Pancreas (tissue), 10 donors: ENCODE data around the gene IFNL2. TPM values are rescaled to one million over a fixed set of nuclear protein-coding genes. Genes with fewer than 3 reads are reported as not detected.

Experiments
- ATAC-seq, 4 donors: fragments of 200-7000 bp; cut with Tn5 transposase; one replicate each; pipeline versions ENCODE4 v1.8.0 to v1.9.1; 2020; ENCODE audit warnings: mild to moderate bottlenecking in 4 of 4, moderate library complexity in 4 of 4
- DNase-seq, 6 donors: peaks; one replicate each; pipeline ENCODE4 v3.0.0-alpha.2; 2020
- FAIRE-seq: peaks from 2 replicates; lab custom pipeline; 2012; peaks lifted over from hg19 to GRCh38; lab: Jason Lieb, UNC
- H3K27ac ChIP-seq, 4 donors: fragments of 200-600 bp; sonication (generic); 1 replicate in 3 of 4; 2 replicates in 1 of 4; pipeline versions ENCODE4 v1.5.0 to v1.8.0; 2020
- H3K27me3 ChIP-seq, 4 donors: fragments of 200-600 bp; one replicate each; pipeline ENCODE4 v1.8.0; 2021
- H3K36me3 ChIP-seq, 3 donors: fragments of 200-600 bp; sonication (generic) in 1 of 3; one replicate each; pipeline versions ENCODE4 v1.5.0 to v1.8.0; 2020 to 2021
- H3K4me1 ChIP-seq, 3 donors: fragments of 200-600 bp; one replicate each; pipeline ENCODE4 v1.8.0; 2021
- H3K4me3 ChIP-seq, 4 donors: fragments of 200-600 bp; sonication (generic) in 2 of 4; one replicate each; pipeline versions ENCODE4 v1.5.0 to v1.8.0; 2020 to 2021
- H3K9me3 ChIP-seq, 4 donors: fragments of 200-600 bp; one replicate each; pipeline ENCODE4 v1.8.0; 2021
- WGBS, 2 donors: extraction: QIAGEN DNeasy Blood & Tissue Kit; methylation state at CpG; one replicate each; pipeline ENCODE4 v1.1.7; 2013; 5-methylcytosine and 5-hydroxymethylcytosine counted together
- intact Hi-C, 3 donors: fragments of 100-400 bp; cut with DNase I; formaldehyde crosslinking; loops; one replicate each; pipeline versions ENCODE4 v1.11.1 to v1.14.2; 2022
- polyA plus RNA-seq, 2 donors: library from polyadenylated mRNA; stranded (reverse); fragments of 200-250 nt; gene quantifications; one replicate each; pipeline ENCODE4 v1.2.3, GENCODE V29; 2013
- total RNA-seq, 6 donors: library from RNA; stranded (reverse); fragmentation: NEBNext Ultra II Directional in 4 of 6; extraction: Animal tissue kit (Norgen Biotek cat#: 25700) in 4 of 6; gene quantifications; one replicate each; pipeline versions ENCODE4 v1.2.1 to v1.2.4, GENCODE V29; 2021 to 2023
- TF ChIP-seq, protein P1 (sequence below), 4 donors: fragments of 200-600 bp; sonication (generic) in 3 of 4; IDR thresholded peaks; one replicate each; pipeline versions ENCODE4 v1.5.0 to v1.8.0; 2021; ENCODE audit warnings: antibody characterized with exemption in 4 of 4
- donor health status: healthy with polysubstance abuse.
- donor health status: DM: no; HTN: no; CAD: no; lungs with moderate emphysema.
- donor health status: DM: no; HTN: no; CAD: no.
- donor health status: control.
- donor health status: control.
- donor health status: Bipolar disorder and iron deficiency.
- donor health status: DM: yes; HTN: yes; CAD: no.
- donor health status: DM: no; HTN: no; CAD: no.
- donor health status: DM: no; HTN: no; CAD: no.
- donor health status: DM: yes; HTN: yes; CAD: no.

Gene IFNL2
- total and polyA plus RNA-seq, 8 donors = not detected

DNA sequence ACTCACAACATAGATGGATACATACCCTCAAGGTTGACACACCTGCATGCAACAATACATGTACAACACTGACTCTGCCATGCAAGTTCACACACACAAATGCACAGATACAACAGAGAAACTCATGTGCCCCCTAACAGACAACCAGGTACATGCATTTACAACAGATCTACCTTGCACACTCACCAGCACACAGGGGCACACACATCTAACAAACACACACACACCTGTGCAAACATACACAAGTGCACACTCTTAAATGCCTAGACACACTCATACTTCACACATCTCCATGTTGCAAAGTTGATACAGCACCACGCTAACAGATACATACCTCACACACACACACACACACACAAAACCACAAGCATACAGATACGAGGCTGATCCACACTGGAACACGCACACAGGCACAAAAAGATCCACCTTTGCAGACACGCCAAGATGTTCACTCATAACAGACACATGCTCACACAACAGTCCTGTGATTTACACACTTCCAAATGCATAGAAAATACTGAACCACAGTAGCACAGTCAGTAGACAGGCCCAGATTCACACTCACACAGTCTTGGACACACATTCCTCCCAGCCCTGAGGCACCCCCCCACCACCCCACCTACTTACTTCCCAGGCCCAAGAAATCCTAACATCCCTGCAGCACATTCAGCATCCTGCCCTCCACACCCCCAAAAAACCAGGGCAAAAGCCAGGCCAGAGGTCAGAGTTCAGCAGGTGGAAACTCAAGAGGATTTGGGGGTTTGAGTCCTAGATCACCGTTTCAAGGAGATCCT is 51.1 kb downstream of the IFNL2 start:
- intact Hi-C loops = no loop called here
- Histone ChIP-seq H3K4me1 (no peaks in the 10 kb centered on the region), H3K27ac (no peak overlapping the region), H3K27me3 (no peaks in the 10 kb centered on the region), H3K9me3 (no peaks in the 10 kb centered on the region), H3K36me3 (peaks cover 0 to 6% (median 0%) of the 10 kb centered on the region in 3 donors), H3K4me3 (peak overlapping the region in 2 of 4 donors; percentile 62 to 67)
- no peak for ATAC-seq
- DNase-seq = no peak
- TF ChIP-seq, protein P1, sequence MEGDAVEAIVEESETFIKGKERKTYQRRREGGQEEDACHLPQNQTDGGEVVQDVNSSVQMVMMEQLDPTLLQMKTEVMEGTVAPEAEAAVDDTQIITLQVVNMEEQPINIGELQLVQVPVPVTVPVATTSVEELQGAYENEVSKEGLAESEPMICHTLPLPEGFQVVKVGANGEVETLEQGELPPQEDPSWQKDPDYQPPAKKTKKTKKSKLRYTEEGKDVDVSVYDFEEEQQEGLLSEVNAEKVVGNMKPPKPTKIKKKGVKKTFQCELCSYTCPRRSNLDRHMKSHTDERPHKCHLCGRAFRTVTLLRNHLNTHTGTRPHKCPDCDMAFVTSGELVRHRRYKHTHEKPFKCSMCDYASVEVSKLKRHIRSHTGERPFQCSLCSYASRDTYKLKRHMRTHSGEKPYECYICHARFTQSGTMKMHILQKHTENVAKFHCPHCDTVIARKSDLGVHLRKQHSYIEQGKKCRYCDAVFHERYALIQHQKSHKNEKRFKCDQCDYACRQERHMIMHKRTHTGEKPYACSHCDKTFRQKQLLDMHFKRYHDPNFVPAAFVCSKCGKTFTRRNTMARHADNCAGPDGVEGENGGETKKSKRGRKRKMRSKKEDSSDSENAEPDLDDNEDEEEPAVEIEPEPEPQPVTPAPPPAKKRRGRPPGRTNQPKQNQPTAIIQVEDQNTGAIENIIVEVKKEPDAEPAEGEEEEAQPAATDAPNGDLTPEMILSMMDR (IDR thresholded peaks at IDR 0.05) = no peak
- no peak for FAIRE-seq
- WGBS, 2 donors = 70 to 72% methylated on average over 5 of the region's 5 CpGs

Other genes with a start within 250 kb of the IFNL2 start
- gene FBXO27, start 235.8 kb upstream of the IFNL2 start, total RNA-seq = 1 to 10 TPM; 2.2 to 5.5 (median 4.3) TPM
- 1 to 10 TPM; 1.0 to 2.6 TPM for gene FBXO27, start 235.8 kb upstream of the IFNL2 start, polyA plus RNA-seq
- under 1 TPM in 1 of 6 donors, not detected in 5; 0.09 TPM for gene ACP7, start 184.0 kb upstream of the IFNL2 start, total RNA-seq
- under 1 TPM; 0.11 to 0.42 TPM for gene ACP7, start 184.0 kb upstream of the IFNL2 start, polyA plus RNA-seq
- 10 to 100 TPM; 19.4 to 37.2 (median 28.5) TPM for gene PAK4, start 142.6 kb upstream of the IFNL2 start, total RNA-seq
- 10 to 100 TPM; 29.9 to 38.4 TPM for gene PAK4, start 142.6 kb upstream of the IFNL2 start, polyA plus RNA-seq
- gene NCCRP1, start 71.4 kb upstream of the IFNL2 start, total RNA-seq = 1 to 10 TPM; 1.6 to 8.5 (median 4.1) TPM
- 1 to 10 TPM in 1 of 2 donors, under 1 TPM in 1; 0.96 to 1.7 TPM for gene NCCRP1, start 71.4 kb upstream of the IFNL2 start, polyA plus RNA-seq
- 1,000 to 10,000 TPM; 1,282 to 3,883 (median 2,778) TPM for gene SYCN, start 64.1 kb upstream of the IFNL2 start, total RNA-seq
- gene SYCN, start 64.1 kb upstream of the IFNL2 start, polyA plus RNA-seq = 1,000 to 10,000 TPM; 1,825 to 2,558 TPM
- gene IFNL3, start 23.4 kb upstream of the IFNL2 start, total RNA-seq = not detected
- gene IFNL3, start 23.4 kb upstream of the IFNL2 start, polyA plus RNA-seq = not detected
- not detected for gene IFNL4, start 19.5 kb upstream of the IFNL2 start, total RNA-seq
- under 1 TPM in 1 of 2 donors, not detected in 1; 0.09 TPM for gene IFNL4, start 19.5 kb upstream of the IFNL2 start, polyA plus RNA-seq
- gene IFNL1, start 28.0 kb downstream of the IFNL2 start, total RNA-seq = not detected
- gene IFNL1, start 28.0 kb downstream of the IFNL2 start, polyA plus RNA-seq = not detected
- gene LRFN1, start 52.5 kb downstream of the IFNL2 start, total RNA-seq = 1 to 10 TPM; 1.7 to 2.3 (median 2.2) TPM
- 1 to 10 TPM in 1 of 2 donors, under 1 TPM in 1; 0.77 to 1.6 TPM for gene LRFN1, start 52.5 kb downstream of the IFNL2 start, polyA plus RNA-seq
- 10 to 100 TPM in 2 of 6 donors, 1 to 10 TPM in 4; 1.7 to 17.3 (median 5.9) TPM for gene GMFG, start 67.6 kb downstream of the IFNL2 start, total RNA-seq
- 10 to 100 TPM; 16.1 to 17.3 TPM for gene GMFG, start 67.6 kb downstream of the IFNL2 start, polyA plus RNA-seq
- 10 to 100 TPM; 24.1 to 46.4 (median 30.8) TPM for gene SAMD4B, start 74.0 kb downstream of the IFNL2 start, total RNA-seq
- 100 to 1,000 TPM; 103 to 106 TPM for gene SAMD4B, start 74.0 kb downstream of the IFNL2 start, polyA plus RNA-seq
- gene PAF1, start 122.7 kb downstream of the IFNL2 start, total RNA-seq = 10 to 100 TPM; 11.3 to 17.7 (median 14.6) TPM
- 10 to 100 TPM; 28.1 to 41.1 TPM for gene PAF1, start 122.7 kb downstream of the IFNL2 start, polyA plus RNA-seq
- 10 to 100 TPM; 15.2 to 23.9 (median 17.5) TPM for gene MED29, start 123.0 kb downstream of the IFNL2 start, total RNA-seq
- gene MED29, start 123.0 kb downstream of the IFNL2 start, polyA plus RNA-seq = 10 to 100 TPM; 13.2 to 21.0 TPM
- gene ZFP36, start 138.5 kb downstream of the IFNL2 start, total RNA-seq = 10 to 100 TPM; 20.2 to 45.6 (median 31.9) TPM
- 100 to 1,000 TPM; 104 to 151 TPM for gene ZFP36, start 138.5 kb downstream of the IFNL2 start, polyA plus RNA-seq
- gene PLEKHG2, start 144.3 kb downstream of the IFNL2 start, total RNA-seq = 10 to 100 TPM in 1 of 6 donors, 1 to 10 TPM in 5; 3.1 to 15.0 (median 7.8) TPM
- gene PLEKHG2, start 144.3 kb downstream of the IFNL2 start, polyA plus RNA-seq = 10 to 100 TPM in 1 of 2 donors, 1 to 10 TPM in 1; 6.8 to 12.8 TPM
- gene RPS16, start 167.6 kb downstream of the IFNL2 start, total RNA-seq = 1,000 to 10,000 TPM in 5 of 6 donors, 100 to 1,000 TPM in 1; 920 to 1,759 (median 1,167) TPM
- gene RPS16, start 167.6 kb downstream of the IFNL2 start, polyA plus RNA-seq = 1,000 to 10,000 TPM; 1,276 to 1,384 TPM
- 10 to 100 TPM; 49.3 to 69.6 (median 54.0) TPM for gene SUPT5H, start 177.2 kb downstream of the IFNL2 start, total RNA-seq
- gene SUPT5H, start 177.2 kb downstream of the IFNL2 start, polyA plus RNA-seq = 100 to 1,000 TPM; 172 to 229 TPM
- gene TIMM50, start 212.4 kb downstream of the IFNL2 start, total RNA-seq = 10 to 100 TPM; 15.2 to 27.5 (median 21.3) TPM
- gene TIMM50, start 212.4 kb downstream of the IFNL2 start, polyA plus RNA-seq = 10 to 100 TPM; 38.6 to 40.4 TPM
- gene DLL3, start 230.6 kb downstream of the IFNL2 start, total RNA-seq = under 1 TPM in 1 of 6 donors, not detected in 5; 0.13 TPM
- under 1 TPM in 1 of 2 donors, not detected in 1; 0.14 TPM for gene DLL3, start 230.6 kb downstream of the IFNL2 start, polyA plus RNA-seq
- not detected for gene SELENOV, start 246.7 kb downstream of the IFNL2 start, total RNA-seq
- not detected for gene SELENOV, start 246.7 kb downstream of the IFNL2 start, polyA plus RNA-seq